HEK293T (cell line): Measurements from ENCODE around the gene HYDIN.
"Not testable (repeated sequence)": the region's sequence is repeated elsewhere in the genome, so short reads cannot be mapped to it uniquely, and the experiment has no call there.

Experiments used
- ARNT ChIP-seq: fragments of 450-650 bp; IDR thresholded peaks from 2 replicates; pipeline ENCODE4 v1.6.1; 2017; ENCODE audit warnings: mild to moderate bottlenecking
- BHLHE40 ChIP-seq: fragments of 450-650 bp; IDR thresholded peaks from 2 replicates; pipeline ENCODE4 v1.6.1; 2016; ENCODE audit warnings: mild to moderate bottlenecking, moderate library complexity, borderline replicate concordance
- CTBP1 ChIP-seq: fragments of 450-650 bp; IDR thresholded peaks from 2 replicates; pipeline ENCODE4 v1.6.1; 2016; ENCODE audit warnings: borderline replicate concordance
- FOXA1 ChIP-seq: fragments of 450-650 bp; IDR thresholded peaks from 2 replicates; pipeline ENCODE4 v1.6.1; 2016; ENCODE audit warnings: mild to moderate bottlenecking
- FOXM1 ChIP-seq: fragments of 450-650 bp; IDR thresholded peaks from 2 replicates; pipeline ENCODE4 v1.6.1; 2017; ENCODE audit warnings: mild to moderate bottlenecking, borderline replicate concordance
- HDGF ChIP-seq: fragments of 450-650 bp; IDR thresholded peaks from 2 replicates; pipeline ENCODE4 v1.6.1; 2017; ENCODE audit warnings: antibody characterized with exemption, borderline replicate concordance
- LEF1 ChIP-seq: fragments of 450-650 bp; IDR thresholded peaks from 2 replicates; pipeline ENCODE4 v1.6.1; 2017; ENCODE audit warnings: mild to moderate bottlenecking, borderline replicate concordance
- SP1 ChIP-seq: fragments of 450-650 bp; IDR thresholded peaks from 2 replicates; pipeline ENCODE4 v1.6.1; 2017
- TARDBP ChIP-seq: fragments of 450-650 bp; IDR thresholded peaks from 2 replicates; pipeline ENCODE4 v1.6.1; 2016

DNA sequence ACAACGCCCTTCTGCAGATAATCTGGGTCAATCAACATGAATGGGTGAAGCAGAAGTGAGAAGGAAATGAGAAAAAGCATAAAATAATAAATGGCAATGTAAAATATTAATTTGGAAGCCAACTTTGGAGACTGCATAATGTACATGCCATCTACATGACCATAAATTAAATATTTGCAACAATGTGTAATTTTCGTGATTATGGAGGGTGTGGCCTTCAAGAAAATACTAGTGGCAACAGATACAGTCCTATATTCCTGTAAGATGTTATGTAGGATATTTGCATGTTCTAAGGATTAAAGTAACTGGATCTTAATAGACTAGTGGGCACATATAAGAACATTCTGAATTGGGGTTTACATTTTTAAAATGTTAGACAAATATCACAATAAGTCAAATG is 78.9 kb downstream of the HYDIN start:
- TF ChIP-seq FOXA1, FOXM1, SP1, TARDBP, ARNT, BHLHE40, CTBP1, HDGF, LEF1: not testable (repeated sequence)
